Measurements from ENCODE around the gene GPR156.

The GPR156 gene

GRCh38 chr3:120196333-120196732 lies 88.7 kb downstream of the GPR156 start:
- Mint-ChIP-seq H3K27ac (no peak overlapping the region), H3K36me3 (ENCODE audit: low read depth) (no peaks in the 10 kb centered on the region), H3K4me1 (ENCODE audit: low read depth) (no peaks in the 10 kb centered on the region), H3K27me3 (no peaks in the 10 kb centered on the region), H3K9me3 (no peaks in the 10 kb centered on the region), H3K4me3 (no peak overlapping the region)

- Mint-ChIP-seq H3K27ac (no peak overlapping the region), H3K27me3 (no peaks in the 10 kb centered on the region), H3K9me3 (no peaks in the 10 kb centered on the region), H3K4me3 (no peak overlapping the region), H3K36me3 (ENCODE audit: low read depth) (no peaks in the 10 kb centered on the region), H3K4me1 (ENCODE audit: low read depth) (no peaks in the 10 kb centered on the region)
Measured at GRCh38 chr3:120193554-120193953, 91.5 kb downstream of the GPR156 start.

DNA sequence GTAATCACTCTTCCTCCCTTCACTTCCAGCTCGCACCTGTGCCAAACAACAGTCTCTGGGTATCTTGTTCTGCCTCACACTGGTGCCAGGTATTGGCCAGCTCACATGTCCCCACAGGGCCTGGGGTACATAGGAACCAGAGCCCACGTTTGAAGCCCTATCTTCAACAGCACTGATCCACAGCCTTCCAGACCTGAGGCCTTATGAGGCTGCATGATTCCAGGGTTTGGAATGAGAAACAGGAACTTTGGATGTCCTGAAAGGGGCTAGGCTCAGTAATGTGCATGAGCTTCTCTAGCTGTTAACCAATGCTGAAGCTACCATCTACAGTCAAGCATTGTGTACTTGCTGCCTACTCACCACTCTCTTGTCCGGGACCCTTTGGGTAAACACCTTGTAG lies 92.4 kb downstream of the GPR156 start:
- H3K4me1 Mint-ChIP-seq (ENCODE audit: low read depth), result no peaks in the 10 kb centered on the region
- no peaks in the 10 kb centered on the region for H3K36me3 Mint-ChIP-seq (ENCODE audit: low read depth)
- no peaks in the 10 kb centered on the region for H3K9me3 Mint-ChIP-seq
- H3K4me3 Mint-ChIP-seq, result no peak overlapping the region
- H3K27ac Mint-ChIP-seq, result no peak overlapping the region
- H3K27me3 Mint-ChIP-seq, result no peaks in the 10 kb centered on the region

- H3K4me3 Mint-ChIP-seq, result no peak overlapping the region
Measured at GRCh38 chr3:120192159-120192558, 92.9 kb downstream of the GPR156 start.

GRCh38 chr3:120182613-120183511 lies 102.2 kb downstream of the GPR156 start:
- Mint-ChIP-seq H3K27ac (no peak overlapping the region), H3K4me3 (no peak overlapping the region)

More at GRCh38 chr3:120192159-120192558, 92.9 kb downstream of the GPR156 start:
- H3K27me3 Mint-ChIP-seq, result no peaks in the 10 kb centered on the region
- no peaks in the 10 kb centered on the region for H3K9me3 Mint-ChIP-seq
- no peaks in the 10 kb centered on the region for H3K4me1 Mint-ChIP-seq (ENCODE audit: low read depth)
- H3K36me3 Mint-ChIP-seq (ENCODE audit: low read depth), result no peaks in the 10 kb centered on the region
- no peak overlapping the region for H3K27ac Mint-ChIP-seq

DNA sequence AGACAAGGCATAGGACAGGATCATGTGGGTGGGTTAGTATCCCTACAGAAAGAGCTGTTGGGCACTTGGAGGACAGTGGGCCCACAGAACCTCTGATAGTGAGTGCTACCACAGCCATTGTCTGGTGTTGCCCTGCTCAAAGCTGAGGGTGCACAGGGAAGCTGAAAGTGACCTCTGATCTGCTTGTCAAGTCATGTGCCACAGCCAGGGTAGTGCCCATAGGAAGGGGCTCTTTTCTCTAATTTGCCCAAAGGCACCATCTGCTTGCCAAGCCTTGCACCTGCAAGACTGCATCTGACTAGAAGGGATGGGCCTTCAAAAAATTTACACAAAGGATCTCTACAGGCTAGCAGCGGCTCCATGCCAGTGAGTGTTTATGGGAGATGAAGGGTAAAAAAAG lies 103.4 kb downstream of the GPR156 start:
- Mint-ChIP-seq H3K9me3 (no peaks in the 10 kb centered on the region), H3K27ac (no peak overlapping the region), H3K27me3 (no peaks in the 10 kb centered on the region), H3K36me3 (ENCODE audit: low read depth) (no peaks in the 10 kb centered on the region), H3K4me1 (ENCODE audit: low read depth) (no peaks in the 10 kb centered on the region), H3K4me3 (no peak overlapping the region)

More at GRCh38 chr3:120182613-120183511, 102.2 kb downstream of the GPR156 start:
- no peaks in the 10 kb centered on the region for H3K27me3 Mint-ChIP-seq
- no peaks in the 10 kb centered on the region for H3K9me3 Mint-ChIP-seq
- no peaks in the 10 kb centered on the region for H3K4me1 Mint-ChIP-seq (ENCODE audit: low read depth)
- no peaks in the 10 kb centered on the region for H3K36me3 Mint-ChIP-seq (ENCODE audit: low read depth)

GRCh38 chr3:120180731-120181412 lies 104.2 kb downstream of the GPR156 start:
- no peaks in the 10 kb centered on the region for H3K36me3 Mint-ChIP-seq (ENCODE audit: low read depth)
- no peaks in the 10 kb centered on the region for H3K27me3 Mint-ChIP-seq
- no peak overlapping the region for H3K4me3 Mint-ChIP-seq
- H3K27ac Mint-ChIP-seq, result no peak overlapping the region
- no peaks in the 10 kb centered on the region for H3K4me1 Mint-ChIP-seq (ENCODE audit: low read depth)
- H3K9me3 Mint-ChIP-seq, result no peaks in the 10 kb centered on the region

GRCh38 chr3:120177707-120178306 lies 107.2 kb downstream of the GPR156 start:
- H3K4me1 Mint-ChIP-seq (ENCODE audit: low read depth), result no peaks in the 10 kb centered on the region
- H3K9me3 Mint-ChIP-seq, result no peaks in the 10 kb centered on the region
- no peaks in the 10 kb centered on the region for H3K27me3 Mint-ChIP-seq
- H3K36me3 Mint-ChIP-seq (ENCODE audit: low read depth), result no peaks in the 10 kb centered on the region
- H3K4me3 Mint-ChIP-seq, result no peak overlapping the region
- no peak overlapping the region for H3K27ac Mint-ChIP-seq

GRCh38 chr3:120177151-120177550 lies 107.9 kb downstream of the GPR156 start:
- no peaks in the 10 kb centered on the region for H3K9me3 Mint-ChIP-seq

DNA sequence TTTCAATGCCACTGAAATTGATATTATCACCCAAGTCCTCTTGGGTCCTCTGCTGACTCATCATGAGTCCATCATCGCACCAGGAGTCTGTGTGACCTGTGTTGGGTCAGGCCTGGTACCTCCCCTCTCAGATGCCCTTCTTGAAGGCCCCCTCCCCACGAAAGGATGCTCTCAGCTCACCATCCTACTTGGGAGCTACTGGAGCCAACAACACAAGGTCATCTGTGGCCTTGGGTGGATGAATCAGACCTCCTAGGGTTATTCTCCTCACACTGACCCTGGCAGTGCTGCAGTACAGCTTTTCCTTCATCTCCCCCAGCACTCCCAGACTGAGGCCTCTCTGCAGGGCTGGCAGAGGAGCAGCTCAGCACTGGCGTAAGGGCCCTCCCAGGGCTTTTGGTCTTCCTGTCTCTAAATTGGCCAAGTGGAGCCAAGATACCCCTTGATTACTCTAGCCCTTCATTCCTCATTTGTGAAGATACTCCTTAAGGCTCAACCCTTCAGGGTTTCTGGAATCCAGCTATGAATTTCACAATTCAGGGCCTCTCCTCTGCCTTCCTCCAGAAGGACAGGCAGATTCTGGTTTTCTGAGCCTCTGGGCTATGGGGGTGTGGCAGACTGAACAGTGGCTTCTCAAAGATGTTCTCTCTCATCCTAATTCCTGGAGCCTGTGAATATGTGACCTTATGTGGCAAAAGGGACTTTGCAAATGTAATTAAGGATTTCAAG lies 110.0 kb downstream of the GPR156 start:
- no peak overlapping the region for H3K27ac Mint-ChIP-seq
- no peaks in the 10 kb centered on the region for H3K4me1 Mint-ChIP-seq (ENCODE audit: low read depth)
- H3K9me3 Mint-ChIP-seq, result no peaks in the 10 kb centered on the region
- H3K4me3 Mint-ChIP-seq, result no peak overlapping the region
- no peaks in the 10 kb centered on the region for H3K27me3 Mint-ChIP-seq
- H3K36me3 Mint-ChIP-seq (ENCODE audit: low read depth), result no peaks in the 10 kb centered on the region

More at GRCh38 chr3:120177151-120177550, 107.9 kb downstream of the GPR156 start:
- no peaks in the 10 kb centered on the region for H3K4me1 Mint-ChIP-seq (ENCODE audit: low read depth)
- no peaks in the 10 kb centered on the region for H3K36me3 Mint-ChIP-seq (ENCODE audit: low read depth)
- no peak overlapping the region for H3K27ac Mint-ChIP-seq
- no peak overlapping the region for H3K4me3 Mint-ChIP-seq
- H3K27me3 Mint-ChIP-seq, result no peaks in the 10 kb centered on the region

GRCh38 chr3:120173056-120173675 lies 111.9 kb downstream of the GPR156 start:
- no peaks in the 10 kb centered on the region for H3K4me1 Mint-ChIP-seq (ENCODE audit: low read depth)
- H3K9me3 Mint-ChIP-seq, result no peaks in the 10 kb centered on the region
- H3K27ac Mint-ChIP-seq, result no peak overlapping the region
- H3K4me3 Mint-ChIP-seq, result no peak overlapping the region
- H3K36me3 Mint-ChIP-seq (ENCODE audit: low read depth), result no peaks in the 10 kb centered on the region
- no peaks in the 10 kb centered on the region for H3K27me3 Mint-ChIP-seq

GRCh38 chr3:120172070-120172469 lies 113.0 kb downstream of the GPR156 start:
- Mint-ChIP-seq H3K4me1 (ENCODE audit: low read depth) (no peaks in the 10 kb centered on the region), H3K27me3 (no peaks in the 10 kb centered on the region), H3K9me3 (no peaks in the 10 kb centered on the region), H3K36me3 (ENCODE audit: low read depth) (no peaks in the 10 kb centered on the region), H3K27ac (no peak overlapping the region), H3K4me3 (no peak overlapping the region)

- Mint-ChIP-seq H3K36me3 (ENCODE audit: low read depth) (no peaks in the 10 kb centered on the region), H3K9me3 (no peaks in the 10 kb centered on the region), H3K27ac (no peak overlapping the region), H3K4me1 (ENCODE audit: low read depth) (no peaks in the 10 kb centered on the region), H3K27me3 (no peaks in the 10 kb centered on the region), H3K4me3 (no peak overlapping the region)
Measured at GRCh38 chr3:120171134-120171873, 113.7 kb downstream of the GPR156 start.

DNA sequence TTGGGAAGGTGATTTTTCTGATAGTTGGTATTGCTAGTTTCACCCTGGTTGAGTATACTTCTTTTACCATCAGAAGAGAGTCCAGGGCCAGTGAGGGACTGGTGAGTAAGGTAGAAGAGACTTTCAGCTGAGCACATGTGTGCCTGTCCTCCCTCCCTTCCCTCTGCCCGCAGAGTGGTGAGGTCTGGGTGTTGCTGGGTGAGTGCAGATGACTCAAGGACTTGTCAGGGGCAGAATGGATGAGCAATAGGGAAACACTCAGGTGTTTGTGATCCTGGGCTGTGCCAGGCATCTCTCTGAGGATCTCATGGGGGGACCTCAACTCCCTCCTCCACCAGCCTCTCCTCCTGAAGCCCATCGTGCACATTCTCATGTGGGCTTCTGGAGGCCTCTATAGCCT lies 114.8 kb downstream of the GPR156 start:
- Mint-ChIP-seq H3K36me3 (ENCODE audit: low read depth) (no peaks in the 10 kb centered on the region), H3K9me3 (no peaks in the 10 kb centered on the region), H3K27me3 (no peaks in the 10 kb centered on the region), H3K27ac (no peak overlapping the region), H3K4me1 (ENCODE audit: low read depth) (no peaks in the 10 kb centered on the region), H3K4me3 (no peak overlapping the region)

Measured in stimulated activated naive CD8-positive, alpha-beta T cell treated with anti-CD3 and anti-CD28 coated beads, Interleukin-15, Interleukin-2, amounts not matched to agents 100 ng/mL and 50 ng/mL, for 24 hours (primary cell).